Body of pancreas (tissue), 4 donors: ENCODE results near the gene CFAP46.

ENCODE experiments used
- CTCF ChIP-seq, 7 experiments: fragments of 450-650 bp in 4 of 7; fragments of 200-600 bp in 3 of 7; sonication (generic) in 3 of 7; IDR thresholded peaks; one replicate each; pipeline ENCODE4 v1.5.1; 2016 to 2019; ENCODE audit warnings: antibody characterized with exemption in 7 of 7
- POLR2A ChIP-seq, 3 donors: fragments of 450-650 bp; IDR thresholded peaks; one replicate each; pipeline ENCODE4 v1.6.1; 2016; ENCODE audit warnings: antibody characterized with exemption in 3 of 3, mild to moderate bottlenecking in 2 of 3

GRCh38 chr10:132838346-132838970 lies 103.9 kb downstream of the CFAP46 start:
- TF ChIP-seq CTCF (IDR thresholded peaks at IDR 0.05): no peak
- TF ChIP-seq POLR2A (IDR thresholded peaks at IDR 0.05): no peak
